OCI-LY7 (cell line): ENCODE measurements around the gene HPGDS.

Experiments used
- CTCF ChIP-seq: fragments of 200-600 bp; sonication (generic); conservative IDR thresholded peaks from 2 replicates; pipeline ENCODE4 v1.5.1; 2014; ENCODE audit warnings: mild to moderate bottlenecking, antibody characterized with exemption, low read length, moderate library complexity, mixed read lengths
- EZH2phosphoT487 ChIP-seq: fragments of 200-600 bp; sonication (generic); IDR thresholded peaks from 2 replicates; pipeline ENCODE4 v1.6.1; 2018; ENCODE audit warnings: low read depth, borderline replicate concordance, mild to moderate bottlenecking, mixed run types, antibody characterized with exemption, low read length, moderate library complexity, mixed read lengths

GRCh38 chr4:94271248-94271647, 71.4 kb downstream of the HPGDS start:
- TF ChIP-seq CTCF (no peak), EZH2phosphoT487 (no peak)
